ENCODE data around the gene CYB5RL.

Gene CYB5RL

DNA sequence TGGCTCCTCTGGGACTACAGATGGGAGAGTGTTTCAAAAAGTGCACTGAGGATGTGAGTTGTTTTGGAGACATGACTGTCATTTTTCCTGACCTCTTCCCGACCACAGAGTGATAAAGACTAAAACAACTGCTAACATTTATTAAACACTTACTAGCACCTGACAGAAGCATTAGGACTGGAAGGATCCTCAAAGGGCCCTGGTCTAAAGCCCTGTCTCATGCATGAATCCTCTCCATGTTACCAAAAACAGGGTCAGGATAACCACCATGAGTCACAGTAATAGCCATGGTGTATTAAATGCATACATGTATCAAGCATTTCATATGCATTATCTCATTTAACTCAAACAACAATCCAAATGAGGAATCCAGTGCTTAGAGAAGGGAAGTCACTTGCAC lies 11.5 kb downstream of the CYB5RL start:
- no peak for DNase-seq (ENCODE audit: extremely low read depth, insufficient read length)
- no peak for TF ChIP-seq CTCF (IDR thresholded peaks at IDR 0.05; ENCODE audit: insufficient read depth, low read length, poor library complexity, severe bottlenecking)
- Histone ChIP-seq H3K27me3 (replicated peaks; ENCODE audit: control insufficient read depth, insufficient read depth, low read length) (no peaks in the 10 kb centered on the region), H3K36me3 (ENCODE audit: control insufficient read depth, insufficient read depth, low read length) (peaks cover 7% of the 10 kb centered on the region), H3K4me3 (replicated peaks; ENCODE audit: low read depth, low read length) (no peak overlapping the region)

DNA sequence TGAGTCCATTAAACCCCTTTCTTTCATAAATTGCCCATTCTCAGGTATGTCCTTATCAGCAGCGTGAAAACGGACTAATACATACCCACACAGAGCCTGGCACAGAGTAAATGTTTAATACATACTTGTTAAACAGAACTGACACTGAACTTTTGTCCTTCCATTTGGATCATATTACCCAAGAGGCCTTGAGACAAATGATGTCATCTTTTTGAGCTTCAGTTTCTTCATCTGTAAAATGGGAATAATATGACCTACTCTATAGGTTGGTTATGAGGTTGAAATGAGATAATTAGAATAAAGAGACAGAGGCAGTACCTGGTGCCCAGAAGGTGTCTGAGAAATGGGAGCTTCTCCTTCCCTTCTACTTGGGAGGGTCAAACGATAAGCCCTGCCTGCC lies 13.8 kb downstream of the CYB5RL start:
- H3K27me3 ChIP-seq (replicated peaks; ENCODE audit: control insufficient read depth, insufficient read depth, low read length), result no peaks in the 10 kb centered on the region
- DNase-seq (ENCODE audit: extremely low read depth, insufficient read length), result no peak
- TF ChIP-seq CTCF (IDR thresholded peaks at IDR 0.05; ENCODE audit: insufficient read depth, low read length, poor library complexity, severe bottlenecking), result no peak
- H3K4me3 ChIP-seq (replicated peaks; ENCODE audit: low read depth, low read length), result no peak overlapping the region
- peaks cover 4% of the 10 kb centered on the region; the same call in 1 of the 2 replicates for H3K36me3 ChIP-seq (ENCODE audit: control insufficient read depth, insufficient read depth, low read length)

- Histone ChIP-seq H3K27me3 (replicated peaks; ENCODE audit: control insufficient read depth, insufficient read depth, low read length) (no peaks in the 10 kb centered on the region), H3K4me3 (replicated peaks; ENCODE audit: low read depth, low read length) (no peak overlapping the region), H3K36me3 (ENCODE audit: control insufficient read depth, insufficient read depth, low read length) (peaks cover 2% of the 10 kb centered on the region; the same call in 1 of the 2 replicates)
- TF ChIP-seq CTCF (IDR thresholded peaks at IDR 0.05; ENCODE audit: insufficient read depth, low read length, poor library complexity, severe bottlenecking), result no peak
- no peak for DNase-seq (ENCODE audit: extremely low read depth, insufficient read length)
These were observed 19.0 kb downstream of the CYB5RL start for GRCh38 chr1:54180701-54181360.

DNA sequence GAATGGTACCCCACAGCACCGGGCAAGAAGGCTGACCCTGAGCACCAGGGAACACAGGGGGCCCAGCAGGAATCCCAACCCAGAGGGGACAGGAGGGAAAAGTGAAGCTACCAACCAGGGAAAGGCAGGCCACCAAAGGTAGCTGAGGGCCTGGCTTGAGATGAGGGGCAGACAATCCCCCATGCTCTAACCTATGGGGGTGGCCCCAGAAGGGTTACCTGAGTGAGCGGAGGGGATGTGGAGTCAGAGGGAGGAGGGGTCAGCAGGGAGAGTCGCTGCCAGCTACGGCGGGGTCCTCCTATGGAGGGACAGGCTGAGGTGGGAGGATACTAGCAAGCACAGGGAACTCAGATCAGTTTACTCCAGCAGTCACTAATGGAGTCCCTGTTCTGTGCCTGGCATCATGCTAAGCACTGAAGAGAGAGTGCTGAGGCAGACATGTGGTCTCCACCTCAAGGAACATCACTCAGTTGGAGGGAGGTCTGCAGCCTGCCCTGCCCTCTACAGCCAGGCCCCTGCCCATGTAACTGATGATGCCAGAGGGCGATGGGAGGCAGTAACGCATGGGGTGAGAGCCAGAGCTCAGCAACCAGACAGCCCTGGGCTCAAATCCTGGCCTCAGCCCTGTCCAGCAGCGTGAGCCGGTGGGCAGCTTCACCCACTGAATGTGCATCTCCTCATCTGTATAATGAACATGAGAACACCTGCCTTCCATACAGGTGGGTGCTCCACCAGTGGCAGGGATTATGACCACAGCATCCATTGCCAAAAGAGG lies 21.3 kb downstream of the CYB5RL start:
- DNase-seq (ENCODE audit: extremely low read depth, insufficient read length), result no peak
- Histone ChIP-seq H3K4me3 (replicated peaks; ENCODE audit: low read depth, low read length) (no peak overlapping the region), H3K27me3 (replicated peaks; ENCODE audit: control insufficient read depth, insufficient read depth, low read length) (no peaks in the 10 kb centered on the region), H3K36me3 (ENCODE audit: control insufficient read depth, insufficient read depth, low read length) (no peaks in the 10 kb centered on the region; the same call in 1 of the 2 replicates)
- no peak for TF ChIP-seq CTCF (IDR thresholded peaks at IDR 0.05; ENCODE audit: insufficient read depth, low read length, poor library complexity, severe bottlenecking)

- no peak for DNase-seq (ENCODE audit: extremely low read depth, insufficient read length)
- no peak for TF ChIP-seq CTCF (IDR thresholded peaks at IDR 0.05; ENCODE audit: insufficient read depth, low read length, poor library complexity, severe bottlenecking)
- H3K27me3 ChIP-seq (replicated peaks; ENCODE audit: control insufficient read depth, insufficient read depth, low read length), result no peaks in the 10 kb centered on the region
- no peak overlapping the region for H3K4me3 ChIP-seq (replicated peaks; ENCODE audit: low read depth, low read length)
- no peaks in the 10 kb centered on the region; the same call in 1 of the 2 replicates for H3K36me3 ChIP-seq (ENCODE audit: control insufficient read depth, insufficient read depth, low read length)
These were observed 22.1 kb downstream of the CYB5RL start for GRCh38 chr1:54177726-54178125.
